Mesendoderm (in vitro differentiated cells): Measurements from ENCODE around the gene TNFSF15.

Experiments
- DNase-seq: peaks from one replicate; pipeline ENCODE4 v3.0.0; 2013
- H2AK5ac ChIP-seq: 2 replicates; pipeline ENCODE4 v1.6.1; 2013; ENCODE audit warnings: low read length, inconsistent platforms
- H2BK120ac ChIP-seq: 2 replicates; pipeline ENCODE4 v1.6.1; 2013; ENCODE audit warnings: low read depth, mild to moderate bottlenecking, low read length, moderate library complexity, mixed read lengths
- H2BK15ac ChIP-seq: replicated peaks from 2 replicates; pipeline ENCODE4 v1.6.1; 2013; ENCODE audit warnings: low read depth, mild to moderate bottlenecking, moderate library complexity
- H2BK5ac ChIP-seq: 2 replicates; pipeline ENCODE4 v1.6.1; 2013; ENCODE audit warnings: low read length, inconsistent platforms
- H3K18ac ChIP-seq: 2 replicates; pipeline ENCODE4 v1.6.1; 2013; ENCODE audit warnings: mild to moderate bottlenecking, low read length, mixed read lengths
- H3K23ac ChIP-seq: one replicate; pipeline ENCODE4 v1.6.1; 2013; ENCODE audit warnings: low read length
- H3K27ac ChIP-seq: 2 replicates; pipeline ENCODE4 v1.5.1; 2013; ENCODE audit warnings: low read depth, mild to moderate bottlenecking, inconsistent platforms, low read length, moderate library complexity
- H3K27me3 ChIP-seq: 2 replicates; pipeline ENCODE4 v1.6.1; 2013; ENCODE audit warnings: low read length, control low read depth, mild to moderate bottlenecking, inconsistent platforms; ENCODE audit not compliant: insufficient read depth, poor library complexity
- H3K36me3 ChIP-seq: 2 replicates; pipeline ENCODE4 v1.6.1; 2013; ENCODE audit warnings: low read length, inconsistent platforms; ENCODE audit not compliant: control insufficient read depth, insufficient read depth
- H3K4ac ChIP-seq: one replicate; pipeline ENCODE4 v1.6.1; 2013; ENCODE audit warnings: low read depth, mild to moderate bottlenecking, low read length, moderate library complexity
- H3K4me1 ChIP-seq: 2 replicates; pipeline ENCODE4 v1.6.1; 2013; ENCODE audit warnings: low read depth, low read length, inconsistent platforms; ENCODE audit not compliant: control insufficient read depth
- H3K4me2 ChIP-seq: 2 replicates; pipeline ENCODE4 v1.6.1; 2013; ENCODE audit warnings: low read length
- H3K4me3 ChIP-seq: 2 replicates; pipeline ENCODE4 v1.5.1; 2013; ENCODE audit warnings: mild to moderate bottlenecking, low read length
- H3K56ac ChIP-seq: one replicate; pipeline ENCODE4 v1.6.1; 2013; ENCODE audit warnings: low read length
- H3K79me1 ChIP-seq: 2 replicates; pipeline ENCODE4 v1.6.1; 2013; ENCODE audit warnings: low read length, inconsistent platforms
- H3K79me2 ChIP-seq: 2 replicates; pipeline ENCODE4 v1.6.1; 2013; ENCODE audit warnings: mild to moderate bottlenecking, low read length; ENCODE audit not compliant: control insufficient read depth, insufficient read depth
- H3K9ac ChIP-seq: 2 replicates; pipeline ENCODE4 v1.6.1; 2013; ENCODE audit warnings: low read length, inconsistent platforms
- H4K5ac ChIP-seq: one replicate; pipeline ENCODE4 v1.6.1; 2013; ENCODE audit warnings: low read length
- H4K8ac ChIP-seq: one replicate; pipeline ENCODE4 v1.6.1; 2013; ENCODE audit warnings: low read depth, mild to moderate bottlenecking, control low read depth, low read length, moderate library complexity
- WGBS: extraction: QIAGEN DNeasy Blood & Tissue Kit; methylation state at CpG from one replicate; pipeline ENCODE4 v1.1.7; 2013; ENCODE audit warnings: low lambda C conversion rate, missing lambda C conversion rate; ENCODE audit not compliant: insufficient coverage; ENCODE audit errors: extremely low coverage; 5-methylcytosine and 5-hydroxymethylcytosine counted together

TNFSF15 gene

DNA sequence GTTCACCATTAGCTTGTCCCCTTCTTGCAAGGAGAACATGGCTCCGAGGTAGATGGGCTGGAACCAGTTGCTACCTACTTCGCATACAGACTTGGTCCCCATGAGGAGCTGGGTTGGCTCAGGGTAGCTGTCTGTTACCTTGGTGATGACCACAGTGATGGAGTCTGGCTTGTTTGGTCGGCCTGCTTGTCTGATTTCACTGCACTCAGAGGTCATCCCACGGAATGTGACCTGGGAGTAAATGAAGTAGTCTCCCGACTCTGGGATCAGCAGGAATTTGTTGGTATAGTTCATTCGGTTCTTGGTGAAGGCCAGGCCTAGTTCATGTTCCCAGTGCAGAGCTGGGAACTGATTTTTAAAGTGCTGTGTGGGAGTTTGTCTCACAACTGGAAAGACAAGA, 15.3 kb downstream of the TNFSF15 start:
- H3K4me3 ChIP-seq: no peak overlapping the region
- WGBS: no CpG with 5 or more reads among the region's 6 CpGs
- H3K56ac ChIP-seq: no peak overlapping the region
- H2BK15ac ChIP-seq: no peak overlapping the region
- H3K79me1 ChIP-seq: no peaks in the 10 kb centered on the region
- no peak overlapping the region for H3K4me2 ChIP-seq
- no peak overlapping the region for H3K4ac ChIP-seq
- H2BK120ac ChIP-seq: no peak overlapping the region
- no peaks in the 10 kb centered on the region for H3K36me3 ChIP-seq
- H3K9ac ChIP-seq: no peak overlapping the region
- H3K18ac ChIP-seq: no peak overlapping the region
- H3K4me1 ChIP-seq: no peaks in the 10 kb centered on the region
- H3K27ac ChIP-seq: no peak overlapping the region
- no peak for DNase-seq
- H4K5ac ChIP-seq: no peak overlapping the region
- H4K8ac ChIP-seq: no peak overlapping the region
- H3K23ac ChIP-seq: no peak overlapping the region
- H2BK5ac ChIP-seq: no peak overlapping the region
- H3K79me2 ChIP-seq: no peaks in the 10 kb centered on the region
- H3K27me3 ChIP-seq: no peaks in the 10 kb centered on the region
- no peak overlapping the region for H2AK5ac ChIP-seq

DNA sequence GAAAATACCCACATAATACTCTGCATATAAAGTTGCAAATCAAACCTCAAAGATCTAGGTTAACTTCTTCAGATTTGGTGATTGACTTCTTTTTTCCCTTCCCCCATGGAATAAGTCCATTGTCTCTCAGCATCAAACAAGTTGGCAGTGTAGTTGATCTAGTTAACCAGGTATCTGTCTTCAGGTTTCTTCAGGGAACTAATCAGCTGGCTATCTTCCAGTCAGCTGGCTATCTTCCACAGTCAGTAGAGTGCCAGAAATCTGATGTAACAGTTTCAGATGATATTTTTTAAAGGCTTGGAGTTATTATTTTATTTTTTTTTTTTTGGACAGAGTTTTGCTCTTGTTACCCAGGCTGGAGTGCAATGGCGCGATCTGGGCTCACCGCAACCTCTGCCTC, 16.8 kb downstream of the TNFSF15 start:
- Histone ChIP-seq H3K79me1 (no peaks in the 10 kb centered on the region), H3K4me3 (no peak overlapping the region), H3K79me2 (no peaks in the 10 kb centered on the region), H2BK120ac (no peak overlapping the region), H4K8ac (no peak overlapping the region), H3K27ac (no peak overlapping the region), H3K9ac (no peak overlapping the region), H2BK15ac (no peak overlapping the region), H2BK5ac (no peak overlapping the region), H3K18ac (no peak overlapping the region), H3K4ac (no peak overlapping the region), H2AK5ac (no peak overlapping the region), H3K4me1 (no peaks in the 10 kb centered on the region), H3K56ac (no peak overlapping the region), H3K36me3 (no peaks in the 10 kb centered on the region), H3K27me3 (no peaks in the 10 kb centered on the region), H3K23ac (no peak overlapping the region), H4K5ac (no peak overlapping the region), H3K4me2 (no peak overlapping the region)
- no CpG with 5 or more reads among the region's 3 CpGs for WGBS
- no peak for DNase-seq

DNA sequence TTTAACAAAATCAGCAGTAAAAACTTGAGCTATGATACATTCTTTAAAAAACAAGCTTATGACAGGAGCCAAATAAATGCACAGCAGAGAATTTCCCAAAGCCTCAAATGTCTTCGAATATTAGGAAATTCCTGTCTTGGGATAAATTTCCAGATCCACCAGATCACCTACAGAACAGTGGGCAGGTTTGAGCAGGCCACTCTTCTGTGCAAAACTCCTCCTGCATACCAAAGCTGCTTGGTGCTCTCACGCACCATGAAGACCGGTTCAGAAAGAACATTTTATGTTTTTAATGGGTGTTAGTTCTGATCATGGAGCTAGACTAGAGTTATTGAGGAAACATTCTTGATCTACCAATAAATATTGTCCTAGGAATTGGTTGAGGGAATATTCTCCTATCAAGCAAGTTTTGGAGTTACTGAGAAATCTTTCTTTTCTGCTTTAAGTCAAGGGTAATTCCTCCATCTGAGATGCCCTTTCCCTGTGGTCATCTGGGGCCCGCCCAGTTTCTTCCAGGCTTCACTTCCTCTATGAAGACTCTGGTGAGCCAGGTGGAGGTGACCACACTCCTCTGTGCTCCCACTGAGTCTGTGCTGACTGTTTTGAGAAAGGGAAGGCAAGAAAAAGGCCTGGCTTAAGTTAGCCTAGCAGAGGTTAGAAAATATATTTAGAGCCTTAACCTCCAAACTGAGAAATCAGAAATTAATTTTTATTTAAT, 17.9 kb downstream of the TNFSF15 start:
- no peak overlapping the region for H4K8ac ChIP-seq
- H3K79me2 ChIP-seq: no peaks in the 10 kb centered on the region
- no peak overlapping the region for H3K27ac ChIP-seq
- H3K27me3 ChIP-seq: no peaks in the 10 kb centered on the region
- no CpG with 5 or more reads among the region's 4 CpGs for WGBS
- DNase-seq: no peak
- H3K4me2 ChIP-seq: no peak overlapping the region
- H3K4me3 ChIP-seq: no peak overlapping the region
- no peak overlapping the region for H3K23ac ChIP-seq
- H2BK120ac ChIP-seq: no peak overlapping the region
- no peak overlapping the region for H4K5ac ChIP-seq
- H3K79me1 ChIP-seq: no peaks in the 10 kb centered on the region
- H2BK5ac ChIP-seq: no peak overlapping the region
- H3K4ac ChIP-seq: no peak overlapping the region
- H3K4me1 ChIP-seq: no peaks in the 10 kb centered on the region
- no peak overlapping the region for H3K18ac ChIP-seq
- H3K9ac ChIP-seq: no peak overlapping the region
- no peak overlapping the region for H2BK15ac ChIP-seq
- H2AK5ac ChIP-seq: no peak overlapping the region
- H3K56ac ChIP-seq: no peak overlapping the region
- no peaks in the 10 kb centered on the region for H3K36me3 ChIP-seq

DNA sequence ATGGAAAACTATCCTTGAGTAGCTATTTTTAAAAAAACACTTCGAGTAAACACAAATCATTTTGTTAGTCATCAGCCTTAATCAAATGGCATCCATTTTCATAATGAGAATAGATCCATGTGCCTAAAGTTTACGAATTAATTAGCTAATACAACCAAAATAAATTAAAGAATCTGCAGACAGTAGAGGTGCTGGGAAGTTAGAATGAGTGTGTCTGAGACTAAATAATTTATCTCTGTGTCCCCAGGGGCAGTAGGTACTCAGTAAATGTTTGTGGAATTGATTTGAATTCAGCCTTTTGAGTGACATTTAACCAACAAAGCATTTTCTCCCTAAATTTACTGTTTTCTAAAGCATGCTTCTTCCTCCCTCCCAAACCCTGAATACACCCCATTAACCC, 18.6 kb downstream of the TNFSF15 start:
- no peak overlapping the region for H3K4me2 ChIP-seq
- H2BK5ac ChIP-seq: no peak overlapping the region
- DNase-seq: no peak
- no peaks in the 10 kb centered on the region for H3K4me1 ChIP-seq
- no peak overlapping the region for H2BK120ac ChIP-seq
- H3K27ac ChIP-seq: no peak overlapping the region
- H2BK15ac ChIP-seq: no peak overlapping the region
- H3K36me3 ChIP-seq: no peaks in the 10 kb centered on the region
- no peak overlapping the region for H3K56ac ChIP-seq
- H3K18ac ChIP-seq: no peak overlapping the region
- WGBS: no CpG with 5 or more reads among the region's 2 CpGs
- no peaks in the 10 kb centered on the region for H3K79me1 ChIP-seq
- no peak overlapping the region for H2AK5ac ChIP-seq
- no peak overlapping the region for H4K5ac ChIP-seq
- H3K4ac ChIP-seq: no peak overlapping the region
- no peak overlapping the region for H3K9ac ChIP-seq
- no peak overlapping the region for H3K4me3 ChIP-seq
- H3K27me3 ChIP-seq: no peaks in the 10 kb centered on the region
- no peak overlapping the region for H3K23ac ChIP-seq
- no peaks in the 10 kb centered on the region for H3K79me2 ChIP-seq
- no peak overlapping the region for H4K8ac ChIP-seq

DNA sequence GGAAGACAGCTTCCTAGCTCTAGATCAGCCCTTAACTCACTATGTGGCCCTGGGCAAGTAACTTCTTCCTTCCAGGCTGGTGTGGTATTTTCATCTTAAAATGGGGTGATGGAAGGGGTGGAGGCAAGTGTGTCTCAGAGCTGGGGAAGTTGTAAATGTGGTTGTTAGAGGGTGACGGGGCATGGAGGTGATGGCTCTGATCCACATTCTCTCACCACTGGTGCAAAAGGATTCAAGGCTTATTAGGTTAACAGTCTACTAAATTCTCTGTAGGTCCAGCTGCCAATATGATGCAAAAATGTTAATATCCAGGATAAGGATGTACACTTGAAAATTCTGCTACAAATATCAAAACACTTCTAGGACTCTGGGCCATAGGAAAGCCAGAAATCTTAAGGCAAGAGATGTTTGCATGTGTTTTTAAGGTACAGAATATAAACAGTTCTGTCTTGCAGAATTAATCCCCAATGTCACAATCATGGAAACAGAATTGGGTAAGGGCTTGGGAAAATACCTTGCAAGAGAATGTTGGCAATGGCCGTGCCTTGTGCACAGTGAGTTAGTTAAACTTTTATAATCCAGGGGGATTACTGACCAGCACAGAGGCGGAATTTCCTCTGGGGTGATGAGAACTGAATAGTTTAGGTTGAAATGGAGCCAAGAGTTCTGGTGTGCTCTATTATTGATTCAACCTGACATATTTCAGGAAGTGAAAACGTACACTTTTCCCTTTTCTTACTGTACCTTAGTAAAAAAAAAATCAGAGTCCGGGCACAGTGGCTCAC, 19.8 kb downstream of the TNFSF15 start:
- H3K23ac ChIP-seq: no peak overlapping the region
- H3K18ac ChIP-seq: no peak overlapping the region
- no peak overlapping the region for H4K5ac ChIP-seq
- H3K56ac ChIP-seq: no peak overlapping the region
- no peaks in the 10 kb centered on the region for H3K36me3 ChIP-seq
- no peaks in the 10 kb centered on the region for H3K27me3 ChIP-seq
- H2BK15ac ChIP-seq: no peak overlapping the region
- no peak overlapping the region for H2AK5ac ChIP-seq
- H3K4me1 ChIP-seq: no peaks in the 10 kb centered on the region
- DNase-seq: no peak
- H2BK120ac ChIP-seq: no peak overlapping the region
- H3K9ac ChIP-seq: no peak overlapping the region
- H3K79me2 ChIP-seq: no peaks in the 10 kb centered on the region
- no peak overlapping the region for H3K4ac ChIP-seq
- no CpG with 5 or more reads among the region's 5 CpGs for WGBS
- H3K79me1 ChIP-seq: no peaks in the 10 kb centered on the region
- no peak overlapping the region for H3K27ac ChIP-seq
- no peak overlapping the region for H2BK5ac ChIP-seq
- H4K8ac ChIP-seq: no peak overlapping the region
- H3K4me3 ChIP-seq: no peak overlapping the region
- no peak overlapping the region for H3K4me2 ChIP-seq
